ENCODE results near the gene KRTAP20-1.

The KRTAP20-1 gene

GRCh38 chr21:30652891-30653290 lies 36.7 kb downstream of the KRTAP20-1 start:
- no peak for DNase-seq
